ENCODE measurements around the gene FANCM. TPM values are rescaled to one million over a fixed set of nuclear protein-coding genes. Genes with fewer than 3 reads are reported as not detected.

Gene FANCM
- total and polyA plus RNA-seq, 9 of the 15 experiments (the other 6 are each of a cell fraction or from before 2014, with no cell fraction given) = 5.1 to 14.4 (median 6.2) TPM

DNA sequence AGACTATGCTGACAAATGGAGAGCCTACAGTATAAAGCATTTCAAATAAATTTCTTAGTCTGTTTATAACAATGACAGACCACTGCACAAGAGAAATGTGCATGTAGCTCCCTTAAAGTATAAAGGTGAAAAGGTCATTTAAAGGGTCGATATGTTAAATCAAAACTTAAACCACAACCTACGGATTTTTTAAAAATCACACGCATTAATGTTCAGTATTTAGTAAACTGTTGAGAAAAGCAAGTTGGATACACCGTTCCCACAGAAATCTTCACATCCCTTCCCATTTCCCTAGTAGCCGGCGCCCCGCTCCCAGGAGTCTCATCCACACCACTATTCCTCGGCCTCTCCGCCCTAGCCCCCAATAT, 2.1 kb upstream of the FANCM start:
- ATAC-seq = no peak
- peaks cover 9% of the 10 kb centered on the region; the same call in 1 of the 3 replicates for H3K36me3 ChIP-seq (ENCODE audit: control insufficient read depth, insufficient read depth, low read length)
- H3K4me1 ChIP-seq (replicated peaks in 1 of 2; ENCODE audit: control insufficient read depth in 2 of 2, insufficient read depth in 2 of 2, low read length in 2 of 2) = no peaks in the 10 kb centered on the region; a peak in 2 of 5 replicates
- no peaks in the 10 kb centered on the region for H3K27me3 ChIP-seq (ENCODE audit: control insufficient read depth in 2 of 2, insufficient read depth in 2 of 2, low read length in 2 of 2)
- in situ Hi-C loops (cut with MboI) = no loop called here
- no peak for FAIRE-seq
- H3K27ac ChIP-seq (ENCODE audit: extremely low read depth, low read depth, low read length) = peak overlapping the region; percentile 88
- intact Hi-C loops (cut with micrococcal nuclease) = loop anchor here (2.0 kb wide), 2 partner anchors 119 to 173 kb away; partner anchors contain the start of genes KLHL28 and MIS18BP1
- no peak for DNase-seq (ENCODE audit: extremely low read depth in 1 of 4, low spot score in 3 of 4)
- H3K9ac ChIP-seq (ENCODE audit: insufficient read depth in 1 of 2, low read depth in 2 of 2, low read length in 2 of 2) = peak overlapping the region; percentile 84 to 95
- H3K9me3 ChIP-seq (replicated peaks; ENCODE audit: control insufficient read depth, insufficient read depth, low read depth, low read length) = no peaks in the 10 kb centered on the region
- WGBS (ENCODE audit: insufficient coverage, low coverage, missing lambda C conversion rate) = 2% methylated on average over 9 of the region's 9 CpGs
- ChIA-PET POLR2A (interaction anchor here (0.9 to 1.7 kb wide), 6 partner anchors 9 to 49 kb away, joined by 3 to 5 read pairs (median 3); partner anchors contain the start of gene PRPF39), CTCF (ENCODE audit: low intra/inter-chr PET ratio) (no interaction called here)
- 0 out of 2 replicates have a peak, but pooled peaks cover 5% of the 10 kb centered on the region for H4K20me1 ChIP-seq (replicated peaks; ENCODE audit: control insufficient read depth, insufficient read depth, low read length)
- H2AFZ ChIP-seq (ENCODE audit: low read depth, low read length) = peak overlapping the region; percentile 89
- BruUV-seq (replicated peaks) = TSS peak; percentile 72
- peaks cover 68% of the 10 kb centered on the region for H3K79me2 ChIP-seq (ENCODE audit: control insufficient read depth, insufficient read depth, low read length)
- TF ChIP-seq, protein P1, sequence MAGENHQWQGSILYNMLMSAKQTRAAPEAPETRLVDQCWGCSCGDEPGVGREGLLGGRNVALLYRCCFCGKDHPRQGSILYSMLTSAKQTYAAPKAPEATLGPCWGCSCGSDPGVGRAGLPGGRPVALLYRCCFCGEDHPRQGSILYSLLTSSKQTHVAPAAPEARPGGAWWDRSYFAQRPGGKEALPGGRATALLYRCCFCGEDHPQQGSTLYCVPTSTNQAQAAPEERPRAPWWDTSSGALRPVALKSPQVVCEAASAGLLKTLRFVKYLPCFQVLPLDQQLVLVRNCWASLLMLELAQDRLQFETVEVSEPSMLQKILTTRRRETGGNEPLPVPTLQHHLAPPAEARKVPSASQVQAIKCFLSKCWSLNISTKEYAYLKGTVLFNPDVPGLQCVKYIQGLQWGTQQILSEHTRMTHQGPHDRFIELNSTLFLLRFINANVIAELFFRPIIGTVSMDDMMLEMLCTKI (IDR thresholded peaks at IDR 0.05; ENCODE audit: partially characterized antibody) = no peak
- TF ChIP-seq KDM1A (IDR thresholded peaks at IDR 0.05) = peak; percentile 85 to 89; a peak in 3 of 4 replicates
- no peaks in the 10 kb centered on the region for H3K9me1 ChIP-seq (ENCODE audit: control insufficient read depth, insufficient read depth, low read length)
- H3K4me2 ChIP-seq (ENCODE audit: insufficient read depth, low read length) = peak overlapping the region; percentile 86
- H3K4me3 ChIP-seq = peak overlapping the region; percentile 91
